Measurements from ENCODE around the gene IL27RA. TPM values are rescaled to one million over a fixed set of nuclear protein-coding genes. Genes with fewer than 3 reads are reported as not detected.

Gene IL27RA
- total and polyA plus RNA-seq, 11 donors: 2.4 to 8.2 (median 4.2) TPM

DNA sequence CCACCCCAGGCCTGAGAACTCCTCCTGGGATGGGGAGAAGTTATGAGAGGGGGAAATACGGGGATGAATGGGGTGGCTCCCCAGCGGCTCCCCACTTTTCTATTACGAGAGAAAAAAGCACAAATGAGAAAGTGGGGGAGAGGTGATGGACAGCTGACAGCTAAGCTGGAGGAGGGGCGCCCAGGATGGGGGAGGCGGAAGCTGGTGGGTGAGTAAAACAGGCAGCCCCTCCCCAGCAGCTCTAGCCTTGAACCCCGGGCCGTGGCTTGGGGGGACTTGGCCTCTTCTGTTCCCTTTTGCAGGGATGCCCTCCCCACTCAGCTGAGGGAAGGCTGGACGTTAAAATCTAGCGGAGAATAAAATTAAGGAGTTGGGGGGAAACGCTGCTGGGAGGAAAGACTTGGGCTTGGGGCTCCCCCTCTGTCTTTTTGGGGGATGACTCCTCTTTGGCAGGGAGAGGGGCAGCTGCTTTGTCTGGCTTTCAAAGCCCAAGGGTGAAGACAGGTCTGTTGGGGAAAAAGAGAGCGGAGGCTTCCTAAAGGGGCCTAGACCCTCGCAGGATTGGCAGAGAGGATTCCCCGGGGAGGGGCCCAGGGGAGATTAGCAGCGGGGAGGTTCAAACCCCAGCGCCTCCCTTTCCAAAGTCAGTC lies 60.4 kb downstream of the IL27RA start:
- TF ChIP-seq, protein P1, sequence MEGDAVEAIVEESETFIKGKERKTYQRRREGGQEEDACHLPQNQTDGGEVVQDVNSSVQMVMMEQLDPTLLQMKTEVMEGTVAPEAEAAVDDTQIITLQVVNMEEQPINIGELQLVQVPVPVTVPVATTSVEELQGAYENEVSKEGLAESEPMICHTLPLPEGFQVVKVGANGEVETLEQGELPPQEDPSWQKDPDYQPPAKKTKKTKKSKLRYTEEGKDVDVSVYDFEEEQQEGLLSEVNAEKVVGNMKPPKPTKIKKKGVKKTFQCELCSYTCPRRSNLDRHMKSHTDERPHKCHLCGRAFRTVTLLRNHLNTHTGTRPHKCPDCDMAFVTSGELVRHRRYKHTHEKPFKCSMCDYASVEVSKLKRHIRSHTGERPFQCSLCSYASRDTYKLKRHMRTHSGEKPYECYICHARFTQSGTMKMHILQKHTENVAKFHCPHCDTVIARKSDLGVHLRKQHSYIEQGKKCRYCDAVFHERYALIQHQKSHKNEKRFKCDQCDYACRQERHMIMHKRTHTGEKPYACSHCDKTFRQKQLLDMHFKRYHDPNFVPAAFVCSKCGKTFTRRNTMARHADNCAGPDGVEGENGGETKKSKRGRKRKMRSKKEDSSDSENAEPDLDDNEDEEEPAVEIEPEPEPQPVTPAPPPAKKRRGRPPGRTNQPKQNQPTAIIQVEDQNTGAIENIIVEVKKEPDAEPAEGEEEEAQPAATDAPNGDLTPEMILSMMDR (IDR thresholded peaks at IDR 0.05): no peak
- intact Hi-C loops (cut with DNase I): loop anchor here in 1 of 10 donors (2.0 kb wide), 1 partner anchor 21 kb away; a partner anchor contains a TSS

DNA sequence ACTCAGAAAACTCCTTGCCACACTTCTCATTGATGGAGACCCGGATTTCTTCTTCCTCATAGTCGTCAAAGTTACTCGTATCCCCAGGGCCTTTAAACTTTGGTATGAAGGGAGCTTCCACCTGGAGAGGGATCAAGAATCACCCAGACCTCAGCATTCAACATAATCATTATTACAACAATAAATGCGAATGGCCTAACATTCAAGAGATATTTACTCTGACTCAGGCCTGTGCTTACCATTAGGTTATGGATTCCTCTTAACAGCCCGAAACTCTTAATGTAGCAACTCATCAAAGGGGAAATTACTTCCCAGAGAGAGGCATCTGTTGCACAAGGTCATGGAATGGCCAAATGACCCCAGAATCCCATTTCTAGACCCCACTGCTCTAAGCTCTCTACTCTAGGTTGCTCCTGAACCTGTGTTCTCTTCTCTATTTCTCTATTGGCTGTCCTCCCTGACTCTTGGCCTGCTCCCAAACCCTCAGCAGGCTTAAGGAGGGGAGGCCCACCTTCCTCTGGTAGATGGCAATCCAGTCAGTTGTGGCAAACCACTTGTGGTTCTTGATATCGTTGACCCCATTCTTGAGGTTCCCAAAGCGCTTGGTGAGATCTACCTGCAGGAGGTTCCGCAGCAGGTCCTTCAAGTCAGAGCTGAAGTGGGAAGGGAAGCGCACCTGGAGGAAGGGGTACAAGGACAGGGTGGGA lies 61.7 kb downstream of the IL27RA start:
- TF ChIP-seq, protein P1 (IDR thresholded peaks at IDR 0.05): no peak
- no peak for TF ChIP-seq POLR2A (IDR thresholded peaks at IDR 0.05)
- H3K36me3 ChIP-seq: peaks cover 0 to 40% (median 33%) of the 10 kb centered on the region in 9 donors
- DNase-seq: no peak
- H3K27me3 ChIP-seq: no peaks in the 10 kb centered on the region
- 96 to 98% (median 97%) methylated on average over 9 of the region's 9 CpGs for WGBS, 4 donors
- peaks cover 0 to 13% (median 7%) of the 10 kb centered on the region in 12 donors for H3K9me3 ChIP-seq
- ATAC-seq: no peak
- peaks cover 0 to 19% (median 12%) of the 10 kb centered on the region in 12 donors for H3K4me1 ChIP-seq
- H3K4me3 ChIP-seq: no peak overlapping the region
- intact Hi-C loops (cut with DNase I): loop anchor here in 1 of 10 donors (2.0 kb wide), 1 partner anchor 20 kb away; a partner anchor contains a TSS
- H3K27ac ChIP-seq: no peak overlapping the region

More for the DNA sequence above, 60.4 kb downstream of the IL27RA start:
- H3K36me3 ChIP-seq: peaks cover 0 to 40% (median 26%) of the 10 kb centered on the region in 9 donors
- no peak for DNase-seq
- H3K4me3 ChIP-seq: peak overlapping the region; percentile 61 to 96 (median 88)
- H3K9me3 ChIP-seq: peaks cover 0 to 13% (median 7%) of the 10 kb centered on the region in 12 donors
- WGBS, 4 donors: 27 to 32% (median 31%) methylated on average over 14 to 15 of the region's 15 CpGs
- H3K27ac ChIP-seq: peak overlapping the region; percentile 11 to 99 (median 96)
- peak in 2 of 4 donors; percentile 2 for ATAC-seq
- peaks cover 0 to 19% (median 12%) of the 10 kb centered on the region in 12 donors for H3K4me1 ChIP-seq
- H3K27me3 ChIP-seq: no peaks in the 10 kb centered on the region

DNA sequence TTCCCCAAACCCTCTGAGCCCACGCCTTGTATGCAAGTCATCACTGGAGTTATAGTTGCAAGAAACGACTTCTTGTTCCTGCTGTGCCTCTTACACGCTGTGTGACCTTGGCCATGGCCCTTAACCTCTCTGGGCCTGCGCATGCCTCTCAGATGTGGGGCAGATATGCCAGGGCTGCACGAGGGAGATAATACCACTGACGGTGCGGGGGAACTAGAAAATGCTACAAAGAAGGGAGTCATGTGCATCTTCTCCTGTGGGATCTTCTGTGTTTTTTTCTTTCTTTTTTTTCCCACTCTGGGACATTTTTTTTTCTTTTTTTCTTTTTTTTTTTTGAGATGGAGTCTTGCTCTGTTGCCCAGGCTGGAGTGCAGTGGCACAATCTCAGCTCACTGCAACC lies 63.3 kb downstream of the IL27RA start:
- no peak for DNase-seq
- Histone ChIP-seq H3K9me3 (peaks cover 0 to 13% (median 7%) of the 10 kb centered on the region in 12 donors), H3K4me3 (no peak overlapping the region), H3K27me3 (no peaks in the 10 kb centered on the region), H3K27ac (no peak overlapping the region), H3K36me3 (peaks cover 0 to 48% (median 36%) of the 10 kb centered on the region in 9 donors), H3K4me1 (peaks cover 0 to 12% (median 7%) of the 10 kb centered on the region in 12 donors)
- TF ChIP-seq, protein P1 (IDR thresholded peaks at IDR 0.05): no peak
- no peak for TF ChIP-seq POLR2A (IDR thresholded peaks at IDR 0.05)
- intact Hi-C loops (cut with DNase I): no loop called here
- ATAC-seq: no peak
- 82 to 87% (median 86%) methylated on average over 7 of the region's 7 CpGs for WGBS, 4 donors

All from heart left ventricle (tissue), 16 donors.